Measurements from ENCODE around the gene GRB10. TPM values are rescaled to one million over a fixed set of nuclear protein-coding genes. Genes with fewer than 3 reads are reported as not detected.

Gene GRB10
- total and polyA plus RNA-seq, 2 of the 8 experiments (the other 6 are each of a cell fraction or from before 2014, with no cell fraction given) = 35.7 to 97.0 TPM

- Histone ChIP-seq H2BK12ac (ENCODE audit: low read depth, low read length) (no peak overlapping the region), H3K4ac (replicated peaks; ENCODE audit: insufficient read length, low read depth, low read length) (no peak overlapping the region), H2BK5ac (ENCODE audit: low read depth, low read length) (no peak overlapping the region), H3K36me3 (ENCODE audit: control insufficient read depth in 2 of 4, insufficient read depth in 4 of 4, low read length in 3 of 4) (no peaks in the 10 kb centered on the region; a peak in 2 of 8 replicates), H4K5ac (ENCODE audit: insufficient read length, low read depth, low read length) (no peak overlapping the region), H2BK20ac (ENCODE audit: low read length) (no peak overlapping the region), H3K4me1 (replicated peaks in 1 of 4; ENCODE audit: control insufficient read depth in 3 of 4, insufficient read depth in 4 of 4, low read length in 3 of 4) (peaks cover 1 to 7% (median 3%) of the 10 kb centered on the region in 4 experiments; a peak in 5 of 7 replicates), H3K56ac (replicated peaks; ENCODE audit: insufficient read length, low read depth, low read length) (no peak overlapping the region), H3K9me3 (ENCODE audit: insufficient read depth in 2 of 2, low read depth in 1 of 2, low read length in 1 of 2) (no peaks in the 10 kb centered on the region), H3K27ac (ENCODE audit: low read depth, low read length) (no peak overlapping the region), H4K91ac (replicated peaks; ENCODE audit: insufficient read length, low read length) (no peak overlapping the region), H3K27me3 (replicated peaks in 1 of 4; ENCODE audit: control insufficient read depth in 3 of 4, extremely low read depth in 1 of 4, insufficient read depth in 3 of 4, low read length in 3 of 4) (no peaks in the 10 kb centered on the region), H3K14ac (ENCODE audit: insufficient read length) (no peak overlapping the region), H3K79me2 (ENCODE audit: control insufficient read depth in 1 of 2, insufficient read depth in 2 of 2, low read length in 2 of 2) (peaks cover 0 to 58% of the 10 kb centered on the region in 2 experiments; a peak in 2 of 4 replicates), H3K23me2 (ENCODE audit: low read depth, low read length) (no peaks in the 10 kb centered on the region), H3K18ac (ENCODE audit: extremely low read depth, low read length) (no peak overlapping the region), H3K9ac (replicated peaks in 1 of 4; ENCODE audit: extremely low read depth in 1 of 4, low read depth in 3 of 4, low read length in 3 of 4) (no peak overlapping the region), H3K4me3 (ENCODE audit: extremely low read depth in 1 of 4, insufficient read depth in 2 of 4, low read depth in 3 of 4, low read length in 4 of 4) (no peak overlapping the region), H2AK5ac (ENCODE audit: low read depth, low read length) (no peak overlapping the region), H3K23ac (ENCODE audit: insufficient read length) (no peak overlapping the region), H2BK120ac (replicated peaks; ENCODE audit: low read depth, low read length) (no peak overlapping the region), H4K8ac (ENCODE audit: extremely low read depth, insufficient read depth, low read length) (no peak overlapping the region), H3K79me1 (ENCODE audit: low read depth, low read length) (no peaks in the 10 kb centered on the region; the same call in 1 of the 2 replicates), H2AFZ (ENCODE audit: low read length) (no peak overlapping the region), H2BK15ac (ENCODE audit: low read length) (no peak overlapping the region), H3K4me2 (ENCODE audit: insufficient read depth in 1 of 2, low read depth in 2 of 2, low read length in 2 of 2) (no peak overlapping the region), H4K20me1 (replicated peaks in 1 of 2; ENCODE audit: control insufficient read depth in 1 of 2, insufficient read depth in 2 of 2, low read length in 2 of 2) (no peaks in the 10 kb centered on the region)
- POLR2A ChIA-PET (ENCODE audit: partially characterized antibody) = no interaction called here
- FAIRE-seq (no peak), DNase-seq (ENCODE audit: low read depth in 1 of 2, low spot score in 2 of 2) (no peak)
- WGBS, 2 experiments (ENCODE audit: extremely low coverage in 1 of 2, insufficient coverage in 1 of 2, insufficient read length in 1 of 2, insufficient replicate concordance in 2 of 2, low coverage in 1 of 2, low lambda C conversion rate in 2 of 2, missing lambda C conversion rate in 1 of 2) = 85% methylated on average over 8 of the region's 8 CpGs; no CpG with 5 or more reads in 1 of the 2 experiments
- CTCF ChIA-PET (ENCODE audit: partially characterized antibody) = interaction anchor here (0.9 to 1.0 kb wide), 2 partner anchors 66 to 214 kb away, joined by 3 read pairs; no protein-coding TSS in a partner anchor
- TF ChIP-seq CHD2 (IDR thresholded peaks at IDR 0.05; ENCODE audit: low read length) (no peak), KDM4A (IDR thresholded peaks at IDR 0.05; ENCODE audit: low read depth, low read length, severe bottlenecking) (no peak), SIRT6 (IDR thresholded peaks at IDR 0.05; ENCODE audit: low read length) (no peak), TCF12 (IDR thresholded peaks at IDR 0.05; ENCODE audit: low read depth, low read length) (no peak), SIX5 (IDR thresholded peaks at IDR 0.05; ENCODE audit: low read depth, low read length) (no peak), CBX8 (IDR thresholded peaks at IDR 0.05; ENCODE audit: borderline replicate concordance, low read depth, low read length) (no peak), TAF1 (IDR thresholded peaks at IDR 0.05; ENCODE audit: low read depth, low read length) (no peak), ZNF274 (IDR thresholded peaks at IDR 0.05; ENCODE audit: borderline replicate concordance, extremely low read depth, low read length) (no peak), POLR2AphosphoS5 (IDR thresholded peaks at IDR 0.05; ENCODE audit: low read depth, low read length) (no peak), POLR2A (IDR thresholded peaks at IDR 0.05; ENCODE audit: control extremely low read depth in 1 of 2, low read depth in 2 of 2, low read length in 2 of 2) (no peak), TBP (IDR thresholded peaks at IDR 0.05; ENCODE audit: low read depth, low read length) (no peak), SRF (IDR thresholded peaks at IDR 0.05; ENCODE audit: low read depth, low read length) (no peak), CTBP2 (IDR thresholded peaks at IDR 0.05; ENCODE audit: borderline replicate concordance, insufficient read depth, insufficient read length, low read length) (no peak), YY1 (IDR thresholded peaks at IDR 0.05; ENCODE audit: low read depth, low read length) (no peak), RNF2 (IDR thresholded peaks at IDR 0.05; ENCODE audit: borderline replicate concordance, low read depth, low read length, missing control alignments, poor library complexity, severe bottlenecking) (no peak)
These were observed 101.2 kb downstream of the GRB10 start for GRCh38 chr7:50681432-50682045.

Data from H1 (cell line).